Erythroblast (primary cell): ENCODE measurements around the gene IKZF3.

Experiments
- GATA1 ChIP-seq: IDR thresholded peaks from 2 replicates; pipeline ENCODE4 v1.6.1; 2011; ENCODE audit warnings: low read depth, mild to moderate bottlenecking, control low read depth, low read length, moderate library complexity
- POLR2A ChIP-seq: IDR thresholded peaks from 2 replicates; pipeline ENCODE4 v1.6.1; 2011; ENCODE audit warnings: mild to moderate bottlenecking, low read length

- TF ChIP-seq POLR2A (no peak), GATA1 (no peak)
Measured at GRCh38 chr17:39744836-39745215, 119.3 kb downstream of the IKZF3 start.
